ENCODE measurements around the gene NOVA1. TPM values are rescaled to one million over a fixed set of nuclear protein-coding genes. Genes with fewer than 3 reads are reported as not detected.

Gene NOVA1
- total and polyA plus RNA-seq, 2 of the 13 experiments (the other 11 are each of a cell fraction or from before 2014, with no cell fraction given): 0.13 TPM

GRCh38 chr14:26499546-26499945, 98.3 kb downstream of the NOVA1 start:
- Histone ChIP-seq H3K27ac (ENCODE audit: extremely low read length, insufficient read depth, low read length) (no peak overlapping the region), H3K9me3 (ENCODE audit: low read length) (peaks cover 50% of the 10 kb centered on the region), H3K9ac (ENCODE audit: insufficient read depth, low read depth, low read length) (no peak overlapping the region), H3K4me3 (replicated peaks in 1 of 3; ENCODE audit: insufficient read depth in 1 of 3, low read depth in 2 of 3, low read length in 3 of 3) (no peak overlapping the region), H3K36me3 (replicated peaks in 1 of 2; ENCODE audit: control insufficient read depth in 1 of 2, insufficient read depth in 2 of 2, low read length in 2 of 2) (no peaks in the 10 kb centered on the region), H3K4me1 (ENCODE audit: insufficient read depth, low read length) (no peaks in the 10 kb centered on the region), H3K27me3 (ENCODE audit: control insufficient read depth in 1 of 2, insufficient read depth in 2 of 2, low read length in 2 of 2) (no peaks in the 10 kb centered on the region), H4K20me1 (ENCODE audit: insufficient read depth, low read length) (no peaks in the 10 kb centered on the region), H3K4me2 (ENCODE audit: low read depth, low read length) (no peak overlapping the region), H3K79me2 (ENCODE audit: insufficient read depth, low read length) (no peaks in the 10 kb centered on the region), H2AFZ (ENCODE audit: low read length) (no peak overlapping the region)
- BruUV-seq (replicated peaks): no TSS peak
- ChIA-PET CTCF (ENCODE audit: low intra/inter-chr PET ratio, low total read pairs) (no interaction called here), POLR2A (no interaction called here)
- intact Hi-C loops (cut with micrococcal nuclease; ENCODE audit: unreplicated experiment) (no loop called here), in situ Hi-C loops (cut with HindIII; ENCODE audit: extremely low pct_ligation_motif_present, low pct_unique_long_range_greater_than_20kb) (no loop called here)
- ATAC-seq (no peak), DNase-seq (ENCODE audit: low spot score) (no peak), FAIRE-seq (no peak)
- WGBS (ENCODE audit: low lambda C conversion rate): 2% methylated on average over 2 of the region's 2 CpGs
- no peak for TF ChIP-seq ZNF646 (CRISPR knock-in tag; IDR thresholded peaks at IDR 0.05)
- TF ChIP-seq IKZF4 (CRISPR knock-in tag; IDR thresholded peaks at IDR 0.05; ENCODE audit: borderline replicate concordance, low read depth, not compliant biosample characterization): no peak
- no peak for TF ChIP-seq TSC22D2 (CRISPR knock-in tag; IDR thresholded peaks at IDR 0.05; ENCODE audit: borderline replicate concordance)
- TF ChIP-seq ARID3A (IDR thresholded peaks at IDR 0.05; ENCODE audit: low read depth, low read length): no peak
- no peak for TF ChIP-seq BRF2 (CRISPR knock-in tag; IDR thresholded peaks at IDR 0.05)
- TF ChIP-seq, protein P1, sequence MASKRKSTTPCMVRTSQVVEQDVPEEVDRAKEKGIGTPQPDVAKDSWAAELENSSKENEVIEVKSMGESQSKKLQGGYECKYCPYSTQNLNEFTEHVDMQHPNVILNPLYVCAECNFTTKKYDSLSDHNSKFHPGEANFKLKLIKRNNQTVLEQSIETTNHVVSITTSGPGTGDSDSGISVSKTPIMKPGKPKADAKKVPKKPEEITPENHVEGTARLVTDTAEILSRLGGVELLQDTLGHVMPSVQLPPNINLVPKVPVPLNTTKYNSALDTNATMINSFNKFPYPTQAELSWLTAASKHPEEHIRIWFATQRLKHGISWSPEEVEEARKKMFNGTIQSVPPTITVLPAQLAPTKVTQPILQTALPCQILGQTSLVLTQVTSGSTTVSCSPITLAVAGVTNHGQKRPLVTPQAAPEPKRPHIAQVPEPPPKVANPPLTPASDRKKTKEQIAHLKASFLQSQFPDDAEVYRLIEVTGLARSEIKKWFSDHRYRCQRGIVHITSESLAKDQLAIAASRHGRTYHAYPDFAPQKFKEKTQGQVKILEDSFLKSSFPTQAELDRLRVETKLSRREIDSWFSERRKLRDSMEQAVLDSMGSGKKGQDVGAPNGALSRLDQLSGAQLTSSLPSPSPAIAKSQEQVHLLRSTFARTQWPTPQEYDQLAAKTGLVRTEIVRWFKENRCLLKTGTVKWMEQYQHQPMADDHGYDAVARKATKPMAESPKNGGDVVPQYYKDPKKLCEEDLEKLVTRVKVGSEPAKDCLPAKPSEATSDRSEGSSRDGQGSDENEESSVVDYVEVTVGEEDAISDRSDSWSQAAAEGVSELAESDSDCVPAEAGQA (IDR thresholded peaks at IDR 0.05; ENCODE audit: low read depth): no peak
- TF ChIP-seq, protein P1 (CRISPR knock-in tag; IDR thresholded peaks at IDR 0.05; ENCODE audit: borderline replicate concordance): no peak
- no peak for TF ChIP-seq GTF2F1 (IDR thresholded peaks at IDR 0.05; ENCODE audit: low read length)
- TF ChIP-seq ZFAT (CRISPR knock-in tag; conservative IDR thresholded peaks at IDR 0.05): no peak
